Middle frontal gyrus (tissue), 1 donor: Measurements from ENCODE around the gene SUGCT.

ENCODE experiments used
- DNase-seq: peaks from one replicate; pipeline ENCODE4 v3.0.0-alpha.2; 2015; ENCODE audit warnings: low spot score; ENCODE audit errors: extremely low spot score

Gene SUGCT

GRCh38 chr7:40468891-40469864 lies 334.4 kb downstream of the SUGCT start:
- DNase-seq = no peak

- DNase-seq = no peak
These were observed 335.3 kb downstream of the SUGCT start for GRCh38 chr7:40470091-40470592.

- DNase-seq = no peak
These were observed 336.0 kb downstream of the SUGCT start for GRCh38 chr7:40470817-40471216.

- no peak for DNase-seq
These were observed 337.1 kb downstream of the SUGCT start for GRCh38 chr7:40471891-40472290.

GRCh38 chr7:40474790-40475680 lies 340.2 kb downstream of the SUGCT start:
- DNase-seq = no peak

GRCh38 chr7:40475681-40475982 lies 340.8 kb downstream of the SUGCT start:
- DNase-seq = no peak

GRCh38 chr7:40477094-40477493 lies 342.3 kb downstream of the SUGCT start:
- DNase-seq = no peak

- no peak for DNase-seq
These were observed 348.0 kb downstream of the SUGCT start for GRCh38 chr7:40482845-40483244.

- no peak for DNase-seq
These were observed 348.8 kb downstream of the SUGCT start for GRCh38 chr7:40483630-40484029.

GRCh38 chr7:40489844-40490602 lies 355.2 kb downstream of the SUGCT start:
- DNase-seq = no peak

- DNase-seq = no peak
These were observed 355.8 kb downstream of the SUGCT start for GRCh38 chr7:40490603-40490924.

GRCh38 chr7:40492946-40493345 lies 358.1 kb downstream of the SUGCT start:
- no peak for DNase-seq

GRCh38 chr7:40493609-40494051 lies 358.8 kb downstream of the SUGCT start:
- no peak for DNase-seq

- DNase-seq = no peak
These were observed 364.2 kb downstream of the SUGCT start for GRCh38 chr7:40498924-40499510.

- no peak for DNase-seq
These were observed 364.9 kb downstream of the SUGCT start for GRCh38 chr7:40499718-40500117.

GRCh38 chr7:40500219-40500618 lies 365.4 kb downstream of the SUGCT start:
- DNase-seq = no peak

- no peak for DNase-seq
These were observed 367.6 kb downstream of the SUGCT start for GRCh38 chr7:40502359-40502758.

GRCh38 chr7:40506158-40506557 lies 371.4 kb downstream of the SUGCT start:
- DNase-seq = no peak

GRCh38 chr7:40507166-40507565 lies 372.4 kb downstream of the SUGCT start:
- DNase-seq = no peak

- no peak for DNase-seq
These were observed 374.6 kb downstream of the SUGCT start for GRCh38 chr7:40509287-40509996.
